Measurements from ENCODE around the gene UBL3. TPM values are rescaled to one million over a fixed set of nuclear protein-coding genes. Genes with fewer than 3 reads are reported as not detected.

The UBL3 gene
- total RNA-seq, 2 experiments from 2014 or later, result 39.5 to 41.9 TPM

DNA sequence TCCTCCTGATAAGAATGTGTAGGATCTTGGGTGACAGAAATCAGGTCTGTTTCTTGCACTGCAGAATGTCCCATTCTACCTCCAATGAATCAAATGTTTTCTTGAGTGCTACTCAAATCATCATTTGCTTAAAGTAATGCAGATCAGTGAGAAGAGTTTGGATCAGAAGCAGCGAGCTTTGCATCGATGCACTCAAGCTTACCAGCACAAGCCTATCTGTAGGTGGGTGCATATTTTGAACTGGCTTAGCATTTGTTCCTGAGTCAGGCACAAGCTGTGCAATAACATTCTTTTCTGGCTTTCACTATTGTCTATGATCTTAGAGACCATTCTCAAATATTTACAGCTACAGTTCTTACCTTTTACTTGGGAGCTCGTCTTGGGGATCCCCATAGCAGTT, 109.5 kb downstream of the UBL3 start:
- no peak overlapping the region for H3K27ac ChIP-seq (ENCODE audit: low read depth in 1 of 2, low read length in 2 of 2)
- no peaks in the 10 kb centered on the region for H3K36me3 ChIP-seq (ENCODE audit: insufficient read depth, low read length)
- intact Hi-C loops (cut with DNase I, micrococcal nuclease), result no loop called here
- TF ChIP-seq, protein P1, sequence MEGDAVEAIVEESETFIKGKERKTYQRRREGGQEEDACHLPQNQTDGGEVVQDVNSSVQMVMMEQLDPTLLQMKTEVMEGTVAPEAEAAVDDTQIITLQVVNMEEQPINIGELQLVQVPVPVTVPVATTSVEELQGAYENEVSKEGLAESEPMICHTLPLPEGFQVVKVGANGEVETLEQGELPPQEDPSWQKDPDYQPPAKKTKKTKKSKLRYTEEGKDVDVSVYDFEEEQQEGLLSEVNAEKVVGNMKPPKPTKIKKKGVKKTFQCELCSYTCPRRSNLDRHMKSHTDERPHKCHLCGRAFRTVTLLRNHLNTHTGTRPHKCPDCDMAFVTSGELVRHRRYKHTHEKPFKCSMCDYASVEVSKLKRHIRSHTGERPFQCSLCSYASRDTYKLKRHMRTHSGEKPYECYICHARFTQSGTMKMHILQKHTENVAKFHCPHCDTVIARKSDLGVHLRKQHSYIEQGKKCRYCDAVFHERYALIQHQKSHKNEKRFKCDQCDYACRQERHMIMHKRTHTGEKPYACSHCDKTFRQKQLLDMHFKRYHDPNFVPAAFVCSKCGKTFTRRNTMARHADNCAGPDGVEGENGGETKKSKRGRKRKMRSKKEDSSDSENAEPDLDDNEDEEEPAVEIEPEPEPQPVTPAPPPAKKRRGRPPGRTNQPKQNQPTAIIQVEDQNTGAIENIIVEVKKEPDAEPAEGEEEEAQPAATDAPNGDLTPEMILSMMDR (IDR thresholded peaks at IDR 0.05), result no peak
- Mint-ChIP-seq H3K27me3 (peaks cover 10% of the 10 kb centered on the region), H3K4me1 (ENCODE audit: low read depth) (no peaks in the 10 kb centered on the region), H3K4me3 (no peak overlapping the region), H3K27ac (no peak overlapping the region), H3K9me3 (no peaks in the 10 kb centered on the region), H3K36me3 (ENCODE audit: low read depth) (no peaks in the 10 kb centered on the region)
- H3K9me3 ChIP-seq (ENCODE audit: control insufficient read depth in 1 of 2, insufficient read depth in 1 of 2, low read length in 2 of 2), result no peaks in the 10 kb centered on the region
- POLR2A ChIA-PET, result no interaction called here
- ATAC-seq (ENCODE audit: poor library complexity) (no peak), DNase-seq (no peak)
- no peak overlapping the region for H3K4me3 ChIP-seq (ENCODE audit: low read length)
- CTCF ChIA-PET, result no interaction called here
- peaks cover 0 to 4% of the 10 kb centered on the region in 2 experiments for H3K27me3 ChIP-seq (ENCODE audit: control insufficient read depth in 1 of 2, insufficient read depth in 2 of 2, low read length in 2 of 2)
- H3K4me1 ChIP-seq (ENCODE audit: insufficient read depth, low read length), result no peaks in the 10 kb centered on the region

DNA sequence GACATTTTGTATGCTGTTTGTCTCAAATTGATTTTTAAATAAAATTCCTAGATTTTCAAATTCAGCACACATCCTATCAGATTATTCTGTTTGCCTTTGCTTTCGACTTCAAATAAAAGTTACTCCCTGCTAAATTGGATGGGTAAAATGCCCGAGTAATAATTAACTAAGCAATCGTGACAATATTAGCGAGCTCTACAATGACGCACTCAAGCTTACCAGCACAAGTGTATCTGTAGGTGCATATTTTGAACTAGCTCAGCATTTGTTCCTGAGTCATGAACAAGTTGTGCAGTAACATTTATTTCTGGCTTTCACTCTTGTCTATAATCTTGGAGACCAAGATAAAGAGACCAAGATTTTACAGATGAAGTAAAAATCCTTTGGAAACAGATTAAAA, 113.4 kb downstream of the UBL3 start:
- no peaks in the 10 kb centered on the region for H3K9me3 ChIP-seq (ENCODE audit: control insufficient read depth in 1 of 2, insufficient read depth in 1 of 2, low read length in 2 of 2)
- no peaks in the 10 kb centered on the region for H3K4me1 ChIP-seq (ENCODE audit: insufficient read depth, low read length)
- Mint-ChIP-seq H3K4me1 (ENCODE audit: low read depth) (no peaks in the 10 kb centered on the region), H3K36me3 (ENCODE audit: low read depth) (no peaks in the 10 kb centered on the region), H3K27me3 (peaks cover 27% of the 10 kb centered on the region), H3K9me3 (no peaks in the 10 kb centered on the region), H3K4me3 (no peak overlapping the region), H3K27ac (no peak overlapping the region)
- intact Hi-C loops (cut with DNase I, micrococcal nuclease), result no loop called here
- H3K4me3 ChIP-seq (ENCODE audit: low read length), result no peak overlapping the region
- H3K36me3 ChIP-seq (ENCODE audit: insufficient read depth, low read length), result no peaks in the 10 kb centered on the region
- ChIA-PET POLR2A (no interaction called here), CTCF (no interaction called here)
- DNase-seq (no peak), ATAC-seq (ENCODE audit: poor library complexity) (no peak)
- H3K27ac ChIP-seq (ENCODE audit: low read depth in 1 of 2, low read length in 2 of 2), result no peak overlapping the region
- TF ChIP-seq, protein P1 (IDR thresholded peaks at IDR 0.05), result no peak
- H3K27me3 ChIP-seq (ENCODE audit: control insufficient read depth in 1 of 2, insufficient read depth in 2 of 2, low read length in 2 of 2), result peaks cover 14 to 15% of the 10 kb centered on the region in 2 experiments

GRCh38 chr13:29733147-29733611, 117.2 kb downstream of the UBL3 start:
- ATAC-seq (ENCODE audit: poor library complexity) (no peak), DNase-seq (no peak)
- CTCF ChIA-PET, result no interaction called here
- Mint-ChIP-seq H3K9me3 (no peaks in the 10 kb centered on the region), H3K27ac (no peak overlapping the region), H3K4me3 (no peak overlapping the region), H3K4me1 (ENCODE audit: low read depth) (no peaks in the 10 kb centered on the region), H3K36me3 (ENCODE audit: low read depth) (no peaks in the 10 kb centered on the region), H3K27me3 (peaks cover 64% of the 10 kb centered on the region)
- Histone ChIP-seq H3K27ac (ENCODE audit: low read depth in 1 of 2, low read length in 2 of 2) (no peak overlapping the region), H3K4me3 (ENCODE audit: low read length) (no peak overlapping the region), H3K4me1 (ENCODE audit: insufficient read depth, low read length) (no peaks in the 10 kb centered on the region), H3K27me3 (ENCODE audit: control insufficient read depth in 1 of 2, insufficient read depth in 2 of 2, low read length in 2 of 2) (peaks cover 17 to 34% of the 10 kb centered on the region in 2 experiments), H3K9me3 (ENCODE audit: control insufficient read depth in 1 of 2, insufficient read depth in 1 of 2, low read length in 2 of 2) (no peaks in the 10 kb centered on the region), H3K36me3 (ENCODE audit: insufficient read depth, low read length) (no peaks in the 10 kb centered on the region)
- TF ChIP-seq, protein P1 (IDR thresholded peaks at IDR 0.05), result no peak
- POLR2A ChIA-PET, result no interaction called here
- intact Hi-C loops (cut with DNase I, micrococcal nuclease), result no loop called here

Measured in CD4-positive, alpha-beta T cell (primary cell).